ENCODE results near the gene PARD6A.

The PARD6A gene

GRCh38 chr16:67703626-67704025, 42.9 kb downstream of the PARD6A start:
- TF ChIP-seq TAF1 (IDR thresholded peaks at IDR 0.05; ENCODE audit: borderline replicate concordance, low read depth, low read length) (no peak), POLR2A (IDR thresholded peaks at IDR 0.05; ENCODE audit: low read depth, low read length) (no peak), POLR2AphosphoS5 (IDR thresholded peaks at IDR 0.05; ENCODE audit: low read depth, low read length) (no peak)
- FAIRE-seq (no peak), DNase-seq (ENCODE audit: insufficient read length) (no peak)

DNA sequence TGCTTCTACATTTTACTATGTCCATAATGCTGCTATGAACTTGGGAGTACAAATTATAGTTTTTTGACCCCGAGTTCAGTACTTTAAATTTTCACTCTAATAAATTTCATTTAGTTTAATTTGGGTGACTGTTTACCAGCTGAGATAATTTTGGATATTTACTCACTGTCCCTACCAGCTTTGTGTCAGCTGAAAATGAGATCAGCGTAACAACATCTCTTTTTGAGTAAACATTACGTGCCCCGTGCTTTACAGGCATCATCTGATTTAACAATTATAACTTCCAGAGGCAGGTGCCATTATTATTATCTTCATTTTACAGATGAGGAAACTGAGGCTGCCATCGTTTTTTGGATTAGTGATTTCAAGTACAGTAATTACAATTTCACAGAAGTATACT, 43.4 kb downstream of the PARD6A start:
- TF ChIP-seq TAF1 (IDR thresholded peaks at IDR 0.05; ENCODE audit: borderline replicate concordance, low read depth, low read length) (no peak), POLR2AphosphoS5 (IDR thresholded peaks at IDR 0.05; ENCODE audit: low read depth, low read length) (no peak), POLR2A (IDR thresholded peaks at IDR 0.05; ENCODE audit: low read depth, low read length) (no peak)
- no peak for DNase-seq (ENCODE audit: insufficient read length)
- FAIRE-seq: no peak

GRCh38 chr16:67707210-67707609, 46.5 kb downstream of the PARD6A start:
- no peak for DNase-seq (ENCODE audit: insufficient read length)
- TF ChIP-seq POLR2AphosphoS5 (IDR thresholded peaks at IDR 0.05; ENCODE audit: low read depth, low read length) (no peak), TAF1 (IDR thresholded peaks at IDR 0.05; ENCODE audit: borderline replicate concordance, low read depth, low read length) (no peak), POLR2A (IDR thresholded peaks at IDR 0.05; ENCODE audit: low read depth, low read length) (no peak)
- no peak for FAIRE-seq

- DNase-seq (ENCODE audit: insufficient read length): no peak
Observed at GRCh38 chr16:67707790-67708189, 47.0 kb downstream of the PARD6A start.

DNA sequence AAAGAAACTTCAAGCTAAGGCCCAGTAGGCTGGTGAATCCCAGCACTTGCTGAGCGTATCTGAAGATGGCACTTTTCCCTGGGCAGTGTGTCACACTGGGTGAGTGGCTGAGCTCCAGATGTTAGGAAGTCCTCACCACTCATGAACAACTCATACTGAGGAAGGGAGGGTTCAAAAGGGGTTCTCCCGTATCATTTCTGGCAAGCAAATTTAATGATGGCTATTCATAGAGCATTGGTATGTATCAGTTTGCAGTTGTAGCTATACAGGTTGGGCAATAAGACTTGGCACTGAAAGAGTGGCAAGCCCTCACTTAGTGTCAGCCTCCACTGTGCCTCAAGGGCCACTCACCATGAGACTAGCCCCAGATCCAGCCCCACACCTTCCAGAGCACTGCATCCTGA, 47.6 kb downstream of the PARD6A start:
- no peak for DNase-seq (ENCODE audit: insufficient read length)
- FAIRE-seq: no peak
- TF ChIP-seq POLR2AphosphoS5 (IDR thresholded peaks at IDR 0.05; ENCODE audit: low read depth, low read length) (no peak), TAF1 (IDR thresholded peaks at IDR 0.05; ENCODE audit: borderline replicate concordance, low read depth, low read length) (no peak), POLR2A (IDR thresholded peaks at IDR 0.05; ENCODE audit: low read depth, low read length) (no peak)

More at GRCh38 chr16:67707790-67708189, 47.0 kb downstream of the PARD6A start:
- no peak for FAIRE-seq
- no peak for TF ChIP-seq TAF1 (IDR thresholded peaks at IDR 0.05; ENCODE audit: borderline replicate concordance, low read depth, low read length)
- TF ChIP-seq POLR2AphosphoS5 (IDR thresholded peaks at IDR 0.05; ENCODE audit: low read depth, low read length): no peak
- no peak for TF ChIP-seq POLR2A (IDR thresholded peaks at IDR 0.05; ENCODE audit: low read depth, low read length)

GRCh38 chr16:67709050-67709449, 48.3 kb downstream of the PARD6A start:
- TF ChIP-seq POLR2A (IDR thresholded peaks at IDR 0.05; ENCODE audit: low read depth, low read length) (no peak), POLR2AphosphoS5 (IDR thresholded peaks at IDR 0.05; ENCODE audit: low read depth, low read length) (no peak), TAF1 (IDR thresholded peaks at IDR 0.05; ENCODE audit: borderline replicate concordance, low read depth, low read length) (no peak)
- no peak for DNase-seq (ENCODE audit: insufficient read length)
- FAIRE-seq: no peak

DNA sequence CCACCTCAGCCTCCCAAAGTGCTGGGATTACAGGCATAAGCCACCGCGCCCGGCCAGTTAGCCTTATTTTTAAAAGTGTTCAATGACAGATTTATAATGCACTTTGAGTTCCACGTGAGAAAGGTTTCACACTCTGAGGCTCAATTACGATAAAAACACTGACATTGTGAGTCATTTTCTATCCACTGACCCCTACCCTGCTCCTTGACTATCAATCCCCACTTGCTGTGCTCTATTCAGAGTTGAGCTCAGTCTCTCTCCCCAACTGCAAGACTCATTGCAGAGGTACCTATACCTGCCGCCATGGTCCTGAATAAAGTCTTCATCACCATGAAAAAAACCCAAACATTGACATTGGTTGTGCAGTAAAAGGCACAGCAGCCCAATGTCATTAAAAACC, 49.8 kb downstream of the PARD6A start:
- TF ChIP-seq POLR2AphosphoS5 (IDR thresholded peaks at IDR 0.05; ENCODE audit: low read depth, low read length) (no peak), POLR2A (IDR thresholded peaks at IDR 0.05; ENCODE audit: low read depth, low read length) (no peak), TAF1 (IDR thresholded peaks at IDR 0.05; ENCODE audit: borderline replicate concordance, low read depth, low read length) (no peak)
- DNase-seq (ENCODE audit: insufficient read length) (no peak), FAIRE-seq (no peak)

Data from GM12892 (cell line).